ENCODE data around the gene AUTS2.

- TF ChIP-seq CTCF (optimal IDR thresholded peaks at IDR 0.05 in 1 of 3, IDR thresholded peaks at IDR 0.05 in 1 of 3, conservative IDR thresholded peaks at IDR 0.05 in 1 of 3; ENCODE audit: extremely low read depth in 1 of 3, insufficient read depth in 2 of 3, low read length in 3 of 3) = no peak
- no peak for TF ChIP-seq EZH2 (IDR thresholded peaks at IDR 0.05; ENCODE audit: low read length)
Measured at GRCh38 chr7:70406950-70407209, 808.6 kb downstream of the AUTS2 start.
